Inflammatory macrophage treated with lipopolysaccharide for 4 hours (primary cell): ENCODE results near the gene ANXA10.
"Not testable (repeated sequence)": the region's sequence is repeated elsewhere in the genome, so short reads cannot be mapped to it uniquely, and the experiment has no call there.

Experiments
- DNase-seq: peaks from one replicate; pipeline ENCODE4 v3.0.0-alpha.2; 2020

ANXA10 gene

GRCh38 chr4:168164045-168164444 lies 71.7 kb downstream of the ANXA10 start:
- no peak for DNase-seq

DNA sequence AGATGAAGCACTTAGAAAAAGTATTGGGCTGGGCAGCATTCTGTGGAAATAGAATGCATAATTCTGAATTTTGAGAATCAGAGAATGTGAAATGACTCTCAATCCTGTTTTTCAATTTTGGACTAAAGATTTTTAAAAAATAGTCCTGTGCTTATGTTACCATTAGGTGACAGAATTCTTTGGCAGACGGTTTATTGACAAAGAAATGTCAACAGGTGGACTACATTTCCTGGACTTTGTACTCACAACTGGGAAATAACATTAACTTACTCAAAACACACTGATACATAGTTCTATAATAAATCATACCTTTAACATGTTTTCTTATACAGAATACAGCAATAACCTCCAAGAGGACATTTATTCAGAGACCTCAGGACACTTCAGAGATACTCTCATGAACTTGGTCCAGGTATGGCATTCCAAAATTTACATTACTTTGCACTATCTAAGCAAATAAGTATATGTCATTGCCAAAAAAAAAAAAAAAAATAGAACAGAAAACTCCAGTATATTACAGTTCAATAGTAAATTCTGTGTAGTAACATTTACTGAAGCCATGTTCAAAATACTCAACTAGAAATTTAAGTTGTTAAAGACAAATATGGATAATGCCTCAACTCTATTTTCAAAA lies 72.7 kb downstream of the ANXA10 start:
- no peak for DNase-seq

GRCh38 chr4:168167714-168168284 lies 75.5 kb downstream of the ANXA10 start:
- DNase-seq, result no peak

DNA sequence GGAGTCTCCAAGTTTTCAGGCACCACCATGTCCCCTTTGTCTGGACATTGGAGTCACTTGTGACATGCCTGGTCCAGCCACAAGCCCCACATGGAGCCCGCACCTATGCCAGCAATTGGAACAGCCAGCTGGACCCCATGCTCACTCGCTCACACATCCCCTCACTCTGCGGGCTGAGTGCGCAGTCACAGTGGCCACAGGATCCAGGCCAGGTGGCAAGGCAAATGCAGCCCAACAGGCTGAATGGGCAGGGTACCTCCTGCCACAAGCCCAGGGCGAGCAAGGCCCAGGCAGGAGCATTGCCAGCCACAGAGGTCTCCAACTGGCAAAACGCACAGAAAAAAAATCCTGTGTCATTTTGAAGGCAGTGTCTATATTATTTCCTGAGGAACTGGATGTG lies 82.0 kb downstream of the ANXA10 start:
- DNase-seq, result no peak

DNA sequence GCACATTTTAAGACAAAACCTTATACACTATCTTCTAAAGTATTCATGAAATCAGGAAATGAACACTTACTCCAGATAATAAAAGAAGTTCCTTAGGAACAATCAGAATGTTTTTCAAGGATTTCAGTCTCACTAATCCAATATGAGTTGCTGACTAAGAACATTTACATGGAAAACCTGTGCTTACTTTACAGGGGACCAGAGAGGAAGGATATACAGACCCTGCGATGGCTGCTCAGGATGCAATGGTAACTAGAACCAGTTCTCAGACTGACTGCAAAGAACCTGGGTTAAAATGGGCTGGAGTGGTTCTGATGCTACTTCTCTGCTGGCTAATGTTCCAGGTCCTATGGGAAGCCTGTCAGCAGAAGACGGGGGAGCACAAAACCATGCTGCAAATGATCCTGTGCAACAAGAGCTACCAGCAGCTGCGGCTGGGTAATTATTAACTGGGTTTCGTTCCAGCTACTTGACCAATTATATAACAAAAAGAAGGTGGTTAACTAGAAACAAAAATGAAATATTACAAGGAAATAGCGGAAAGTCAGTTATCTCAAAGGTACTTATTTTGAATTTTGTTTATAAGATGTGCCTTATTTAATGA lies 85.3 kb downstream of the ANXA10 start:
- no peak for DNase-seq

DNA sequence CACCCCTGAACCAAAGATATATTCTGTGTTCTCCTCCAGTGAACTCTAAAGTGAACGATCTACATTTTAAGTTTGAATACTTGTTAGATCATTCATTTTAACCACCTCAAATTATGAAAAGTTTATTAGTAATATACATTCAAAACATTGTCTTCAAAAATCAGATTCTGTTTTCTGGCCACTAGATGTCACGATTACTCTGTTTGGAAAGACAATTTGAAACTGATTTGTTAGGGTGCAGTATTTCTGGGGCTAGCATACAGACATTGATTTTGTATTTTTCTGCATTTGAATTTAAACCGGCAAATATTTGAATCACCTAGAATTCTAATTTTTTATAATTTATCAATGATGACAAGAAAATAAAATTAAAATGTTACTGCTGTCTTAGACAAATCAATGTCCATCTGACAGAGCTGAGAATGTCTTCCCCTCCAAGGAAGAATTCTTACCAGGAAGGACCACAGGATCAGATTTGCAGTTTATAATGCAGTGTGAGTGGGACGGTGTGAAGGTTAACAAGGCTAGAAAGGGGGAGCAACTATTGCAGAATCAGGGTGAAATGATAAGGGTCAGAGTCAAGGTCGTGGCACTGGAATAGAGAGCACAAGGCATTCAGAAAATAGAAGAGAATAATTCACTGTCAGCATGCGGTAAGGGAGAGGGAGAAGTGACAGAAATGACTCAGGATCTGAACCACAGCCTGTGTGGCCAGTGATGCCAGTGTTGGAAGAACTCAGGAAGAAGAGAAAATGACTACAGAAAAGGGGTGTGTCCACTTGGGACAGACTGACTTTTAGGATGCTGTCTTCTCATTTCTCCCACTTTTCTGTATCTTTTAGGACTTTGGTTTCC lies 91.6 kb downstream of the ANXA10 start:
- peak; percentile 29 for DNase-seq

DNA sequence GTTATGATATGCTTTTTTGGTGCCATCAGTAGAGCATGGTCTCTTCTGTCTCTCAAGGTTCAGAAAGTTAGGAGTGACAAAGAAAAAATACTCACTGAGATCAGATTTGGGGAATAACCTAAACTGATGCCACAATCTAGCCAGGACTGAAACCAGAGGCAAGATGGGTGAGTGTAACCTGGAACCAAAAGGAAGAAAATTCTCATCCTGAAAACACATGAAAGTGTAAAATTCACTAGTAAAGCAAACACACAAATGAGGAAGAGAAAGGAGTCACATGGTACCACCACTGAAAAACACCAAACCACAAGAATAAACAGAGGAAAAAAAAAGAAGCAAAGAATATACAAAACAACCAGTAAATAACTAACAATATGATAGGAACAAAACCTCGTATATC lies 96.4 kb downstream of the ANXA10 start:
- peak; percentile 23 for DNase-seq

DNA sequence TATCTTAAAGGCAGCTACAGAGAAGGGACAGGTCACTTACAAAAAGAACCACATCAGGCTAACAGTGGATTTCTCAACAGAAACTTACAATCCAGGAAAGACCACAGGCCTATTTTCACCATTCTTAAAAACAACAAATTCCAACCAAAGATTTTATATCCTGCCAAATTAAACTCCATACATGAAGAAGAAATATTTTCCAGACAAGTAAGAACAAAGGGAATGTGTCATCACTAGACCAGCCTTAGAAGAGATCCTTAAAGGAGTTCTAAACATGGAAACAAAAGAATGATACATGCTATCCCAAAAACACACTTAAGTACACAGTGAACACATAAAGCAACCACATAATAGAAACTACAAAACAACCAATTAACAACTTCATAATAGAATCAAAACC lies 105.6 kb downstream of the ANXA10 start:
- DNase-seq, result no peak

GRCh38 chr4:168199260-168199957 lies 107.1 kb downstream of the ANXA10 start:
- no peak for DNase-seq

DNA sequence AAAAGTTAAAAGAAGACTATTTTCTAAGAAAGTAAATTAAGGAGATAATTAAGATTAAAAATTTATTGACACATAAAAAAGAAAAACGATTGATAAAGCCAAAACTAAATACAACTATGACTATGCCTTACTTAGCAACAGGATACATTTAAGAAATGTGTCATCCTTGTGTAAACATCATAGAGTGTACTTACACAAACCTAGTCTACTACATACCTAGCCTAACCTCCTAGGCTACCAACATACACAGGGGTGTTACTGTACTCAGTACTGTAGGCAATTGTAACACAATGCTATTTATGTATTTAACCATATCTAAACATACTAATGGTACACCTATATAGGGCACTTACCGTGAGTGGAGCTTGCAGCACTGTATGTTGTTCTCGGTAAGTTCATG lies 108.3 kb downstream of the ANXA10 start:
- DNase-seq, result no peak

GRCh38 chr4:168203233-168203911 lies 111.0 kb downstream of the ANXA10 start:
- no peak for DNase-seq

DNA sequence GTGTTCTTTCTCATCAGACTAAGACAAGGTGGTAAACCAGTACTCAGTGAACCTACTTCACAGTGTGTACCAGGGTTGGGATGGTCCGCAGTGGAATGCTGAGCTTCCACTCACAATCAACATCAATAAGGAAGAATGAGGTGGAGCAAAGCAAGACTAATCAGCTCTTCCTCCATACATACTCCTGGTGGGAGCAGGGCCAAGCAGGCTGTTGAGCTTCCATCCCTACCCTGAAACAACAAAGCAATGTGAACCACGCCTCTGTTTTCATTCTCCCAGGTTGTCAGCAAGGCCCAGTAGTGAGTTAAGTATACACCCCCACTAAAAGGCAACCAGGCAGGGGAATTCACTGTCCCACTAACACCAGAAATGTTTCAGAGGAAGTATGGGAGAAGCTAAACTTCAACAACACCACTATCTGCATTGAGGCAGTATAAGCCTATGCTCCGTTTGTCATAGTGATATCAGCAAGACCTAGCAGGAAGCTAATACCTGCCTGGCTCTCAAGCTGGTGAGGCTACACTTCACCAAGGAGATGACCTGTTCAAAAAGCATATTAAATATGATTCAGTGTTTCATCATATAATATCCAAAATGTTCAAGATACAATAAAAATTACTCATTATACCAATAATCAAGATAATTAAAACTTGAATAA lies 116.7 kb downstream of the ANXA10 start:
- no peak for DNase-seq

- peak; percentile 13 for DNase-seq
These were observed 120.3 kb downstream of the ANXA10 start for GRCh38 chr4:168212656-168213055.

- DNase-seq, result not testable (repeated sequence)
These were observed 121.2 kb downstream of the ANXA10 start for GRCh38 chr4:168213511-168213910.

GRCh38 chr4:168218645-168219044 lies 126.3 kb downstream of the ANXA10 start:
- no peak for DNase-seq

GRCh38 chr4:168220893-168221292 lies 128.6 kb downstream of the ANXA10 start:
- DNase-seq, result no peak

DNA sequence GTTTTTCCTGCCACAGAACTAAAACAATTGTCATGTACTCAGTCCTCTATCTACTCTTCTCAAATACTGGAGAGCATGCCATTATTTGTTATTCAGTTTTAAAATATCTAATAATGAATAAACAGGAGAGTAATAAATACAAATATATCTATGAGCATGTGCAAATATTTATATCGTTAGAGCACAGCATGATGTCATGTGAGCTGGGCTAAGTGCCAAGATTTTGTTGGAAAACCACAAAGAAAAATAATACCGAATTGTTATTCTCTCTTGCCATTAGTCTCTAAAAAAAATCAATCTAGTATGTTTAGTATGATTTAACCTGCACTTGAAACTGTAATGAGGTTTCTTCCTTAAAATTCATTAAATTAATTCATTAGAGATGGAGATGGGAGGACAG lies 129.0 kb downstream of the ANXA10 start:
- DNase-seq, result no peak
